Body of pancreas (tissue), 4 donors: ENCODE data around the gene ROPN1.

Experiments used
- CTCF ChIP-seq, 7 experiments: fragments of 450-650 bp in 4 of 7; fragments of 200-600 bp in 3 of 7; sonication (generic) in 3 of 7; IDR thresholded peaks; one replicate each; pipeline ENCODE4 v1.5.1; 2016 to 2019; ENCODE audit warnings: antibody characterized with exemption in 7 of 7
- POLR2A ChIP-seq, 3 donors: fragments of 450-650 bp; IDR thresholded peaks; one replicate each; pipeline ENCODE4 v1.6.1; 2016; ENCODE audit warnings: antibody characterized with exemption in 3 of 3, mild to moderate bottlenecking in 2 of 3

GRCh38 chr3:123936400-123936799 lies 55.5 kb downstream of the ROPN1 start:
- TF ChIP-seq CTCF (IDR thresholded peaks at IDR 0.05): no peak
- no peak for TF ChIP-seq POLR2A (IDR thresholded peaks at IDR 0.05)
